HepG2 (cell line): Measurements from ENCODE around the gene CXXC5. TPM values are rescaled to one million over a fixed set of nuclear protein-coding genes. Genes with fewer than 3 reads are reported as not detected.

Experiments
- ATAC-seq: fragments of 200-7000 bp; cut with Tn5 transposase; 3 replicates; pipeline ENCODE4 v1.9.1; 2020; ENCODE audit warnings: mild to moderate bottlenecking, moderate library complexity
- BruUV-seq: library from RNA; stranded (reverse); fragments of 400-500 nt; replicated peaks from 2 replicates; lab custom pipeline; 2021; lab: Mats Ljungman, UMichigan
- CTCF ChIA-PET: fragments of 300-600 bp; formaldehyde crosslinking; extraction: SDS; loops from one replicate; lab custom pipeline; 2021; ENCODE audit warnings: low total read pairs, inconsistent platforms, low intra/inter-chr PET ratio; lab: Yijun Ruan, JAX
- POLR2A ChIA-PET: fragments of 350-600 bp; sonication (Branson Sonifier 250); formaldehyde crosslinking; loops from one replicate; lab custom pipeline; 2020; ENCODE audit warnings: antibody characterized with exemption, inconsistent platforms; lab: Yijun Ruan, JAX
- DNase-seq: peaks from one replicate; pipeline ENCODE4 v3.0.0-alpha.2; 2015; ENCODE audit warnings: low spot score
- FAIRE-seq: peaks from 3 replicates; lab custom pipeline; 2011; peaks lifted over from hg19 to GRCh38; lab: Jason Lieb, UNC
- H2AFZ ChIP-seq: one replicate; pipeline ENCODE4 v1.6.1; 2011; ENCODE audit warnings: low read length, inconsistent platforms
- H3K27ac ChIP-seq: fragments of 300-600 bp; 3 replicates; pipeline ENCODE4 v1.8.0; 2011; ENCODE audit warnings: mixed run types, mild to moderate bottlenecking, mixed read lengths, low read length, inconsistent platforms; ENCODE audit not compliant: insufficient read depth; ENCODE audit errors: extremely low read length
- H3K27me3 ChIP-seq, 2 experiments: fragments of 200-600 bp in 1 of 2; 2 replicates in 1 of 2; 3 replicates in 1 of 2; pipeline versions ENCODE4 v1.6.0 to v1.8.0; 2011; ENCODE audit warnings: low read length in 2 of 2, mild to moderate bottlenecking in 2 of 2, moderate library complexity in 2 of 2, inconsistent platforms in 1 of 2; ENCODE audit not compliant: insufficient read depth in 2 of 2, control insufficient read depth in 1 of 2
- H3K36me3 ChIP-seq, 2 experiments: fragments of 200-600 bp in 1 of 2; replicated peaks in 1 of 2; 2 replicates in 1 of 2; 3 replicates in 1 of 2; pipeline versions ENCODE4 v1.5.1 to v1.8.0; 2011; ENCODE audit warnings: low read length in 2 of 2, inconsistent platforms in 1 of 2; ENCODE audit not compliant: insufficient read depth in 2 of 2, control insufficient read depth in 1 of 2
- H3K4me1 ChIP-seq: 2 replicates; pipeline ENCODE4 v1.5.1; 2012; ENCODE audit warnings: low read length, inconsistent platforms; ENCODE audit not compliant: insufficient read depth
- H3K4me2 ChIP-seq: 2 replicates; pipeline ENCODE4 v1.6.0; 2011; ENCODE audit warnings: low read depth, low read length, inconsistent platforms
- H3K4me3 ChIP-seq, 3 experiments: fragments of 200-600 bp in 1 of 3; sonication (generic), shearing (Covaris generic) in 1 of 3; replicated peaks in 1 of 3; 2 replicates each; pipeline ENCODE4 v1.5.1; 2011 to 2016; ENCODE audit warnings: low read length in 3 of 3, inconsistent platforms in 2 of 3, low read depth in 2 of 3, mild to moderate bottlenecking in 2 of 3, control low read depth in 1 of 3, mixed read lengths in 1 of 3; ENCODE audit not compliant: insufficient read depth in 1 of 3
- H3K79me2 ChIP-seq: one replicate; pipeline ENCODE4 v1.6.1; 2011; ENCODE audit warnings: low read length, inconsistent platforms; ENCODE audit not compliant: insufficient read depth
- H3K9ac ChIP-seq: 2 replicates; pipeline ENCODE4 v1.6.0; 2011; ENCODE audit warnings: mild to moderate bottlenecking, low read depth, low read length, inconsistent platforms; ENCODE audit not compliant: insufficient read depth
- H3K9me3 ChIP-seq: 2 replicates; pipeline ENCODE4 v1.5.1; 2012; ENCODE audit warnings: mild to moderate bottlenecking, low read length
- H4K20me1 ChIP-seq: 2 replicates; pipeline ENCODE4 v1.6.0; 2011; ENCODE audit warnings: inconsistent platforms, mild to moderate bottlenecking, low read length, moderate library complexity; ENCODE audit not compliant: insufficient read depth
- GATA4 ChIP-seq: sonication (generic); IDR thresholded peaks from 2 replicates; pipeline ENCODE4 v1.6.1; 2016; ENCODE audit warnings: antibody characterized with exemption, low read depth, borderline replicate concordance
- GTF3A ChIP-seq: sonication (generic); formaldehyde crosslinking; conservative IDR thresholded peaks from 2 replicates; pipeline ENCODE4 v1.4.0; 2020; ENCODE audit warnings: mild to moderate bottlenecking, missing genetic modification reagents
- HDAC2 ChIP-seq: sonication (generic); formaldehyde crosslinking; IDR thresholded peaks from 2 replicates; pipeline ENCODE4 v1.4.0; 2020; ENCODE audit warnings: missing genetic modification reagents
- HNF4G ChIP-seq, 2 experiments: sonication (generic) in 1 of 2; formaldehyde crosslinking in 1 of 2; IDR thresholded peaks; 2 replicates each; pipeline versions ENCODE4 v1.4.0 to v1.6.1; 2011 to 2020; ENCODE audit warnings: borderline replicate concordance in 2 of 2, low read depth in 2 of 2, mild to moderate bottlenecking in 2 of 2, low read length in 1 of 2, missing genetic modification reagents in 1 of 2, moderate library complexity in 1 of 2
- HNRNPL ChIP-seq: fragments of 200-400 bp; formaldehyde crosslinking; IDR thresholded peaks from 2 replicates; pipeline ENCODE4 v1.6.1; 2017; ENCODE audit warnings: mild to moderate bottlenecking, low read depth, low read length
- STAG1 ChIP-seq: sonication (generic); formaldehyde crosslinking; IDR thresholded peaks from 2 replicates; pipeline ENCODE4 v1.4.0; 2020; ENCODE audit warnings: missing genetic modification reagents
- ZNF354B ChIP-seq: sonication (generic); formaldehyde crosslinking; IDR thresholded peaks from 2 replicates; pipeline ENCODE4 v1.8.0; 2022; ENCODE audit warnings: mild to moderate bottlenecking, missing genetic modification reagents
- WGBS: methylation state at CpG from one replicate; pipeline ENCODE4 v1.1.6; 2017; ENCODE audit warnings: low lambda C conversion rate; 5-methylcytosine and 5-hydroxymethylcytosine counted together
- in situ Hi-C: cut with HindIII; loops from 2 replicates; pipeline ENCODE4 v1.10.0; 2017; ENCODE audit warnings: low pct_unique_long_range_greater_than_20kb; ENCODE audit not compliant: extremely low pct_ligation_motif_present
- intact Hi-C: fragments of 100-400 bp; cut with micrococcal nuclease; formaldehyde crosslinking; loops from one replicate; pipeline ENCODE4 v1.10.0; 2022; ENCODE audit not compliant: unreplicated experiment
- polyA plus RNA-seq, 8 experiments: library from polyadenylated mRNA; depleted of rRNA in 3 of 8; stranded (reverse) in 7 of 8; unstranded in 1 of 8; fragments of >200 nt; fragmentation: Illumina TruSeq in 4 of 8; extraction: Trizol in 4 of 8; gene quantifications; 2 replicates each; pipeline versions ENCODE4 v1.2.1 to v1.2.3, GENCODE V29; 2011 to 2016; ENCODE audit warnings: low read depth in 4 of 8, missing spikeins in 1 of 8, mixed read lengths in 1 of 8; ENCODE audit not compliant: insufficient read depth in 1 of 8
- total RNA-seq, 5 experiments: library from RNA; depleted of rRNA; stranded (reverse); fragments of >200 nt; fragmentation: Illumina TruSeq; extraction: Trizol; gene quantifications; 2 replicates each; pipeline ENCODE4 v1.2.3, GENCODE V29; 2016; ENCODE audit warnings: low read depth in 1 of 5
- TF ChIP-seq, protein P1 (sequence below): sonication (generic); formaldehyde crosslinking; IDR thresholded peaks from 2 replicates; pipeline ENCODE4 v1.5.0; 2020; ENCODE audit warnings: mild to moderate bottlenecking, missing genetic modification reagents, moderate library complexity
- TF ChIP-seq, protein P2 (sequence below): sonication (generic); formaldehyde crosslinking; IDR thresholded peaks from 2 replicates; pipeline ENCODE4 v1.5.0; 2020; ENCODE audit warnings: mild to moderate bottlenecking, missing genetic modification reagents, borderline replicate concordance
- TF ChIP-seq, protein P3 (sequence below): sonication (generic); formaldehyde crosslinking; IDR thresholded peaks from 2 replicates; pipeline ENCODE4 v1.4.0; 2020; ENCODE audit warnings: missing genetic modification reagents

CXXC5 gene
- total and polyA plus RNA-seq, 2 of the 13 experiments (the other 11 are each of a cell fraction or from before 2014, with no cell fraction given), result 32.3 to 33.0 TPM

DNA sequence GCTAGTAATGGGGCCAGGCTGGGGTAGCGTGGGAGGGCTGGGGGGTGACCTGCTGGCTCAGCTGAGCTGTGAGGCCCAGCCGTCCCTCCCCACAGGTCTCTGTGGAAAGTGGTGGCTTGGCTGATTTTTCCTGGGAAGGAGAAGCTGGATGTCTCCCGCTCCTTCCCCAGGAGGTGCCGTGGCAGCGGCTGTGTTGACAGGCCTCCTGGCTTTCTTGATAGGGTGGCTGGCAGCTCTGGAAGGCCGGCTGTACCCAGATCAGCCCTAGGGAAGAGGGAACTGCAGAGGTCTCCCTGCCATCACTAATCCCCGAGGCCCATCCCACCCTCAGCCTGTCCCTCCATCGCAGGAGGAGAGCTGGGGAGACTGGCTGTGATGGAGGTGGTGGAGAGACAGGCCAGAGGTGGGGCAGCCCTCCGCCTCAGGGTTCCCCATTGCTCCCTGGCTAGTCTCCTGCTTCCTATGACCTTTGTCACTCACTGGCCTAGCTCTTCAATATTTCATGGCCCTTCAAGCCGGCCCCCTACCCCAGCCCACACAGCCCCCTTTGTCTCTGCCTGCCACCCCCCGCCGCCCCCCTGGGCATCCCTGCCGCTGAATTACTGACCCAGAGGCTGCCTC is 6.8 kb downstream of the CXXC5 start:
- Histone ChIP-seq H3K4me1 (peaks cover 86% of the 10 kb centered on the region), H3K4me3 (peak overlapping the region; percentile 21 to 60 (median 36); a peak in 5 of 6 replicates), H2AFZ (no peak overlapping the region), H3K27me3 (no peaks in the 10 kb centered on the region; a peak in 1 of 5 replicates), H3K27ac (peak overlapping the region; percentile 70), H3K79me2 (peaks cover 97% of the 10 kb centered on the region), H4K20me1 (peaks cover 80% of the 10 kb centered on the region), H3K36me3 (peaks cover 0 to 4% of the 10 kb centered on the region in 2 experiments; a peak in 3 of 5 replicates), H3K9me3 (no peaks in the 10 kb centered on the region), H3K4me2 (peak overlapping the region; percentile 80), H3K9ac (peak overlapping the region; percentile 27; the same call in 1 of the 2 replicates)
- FAIRE-seq (no peak), ATAC-seq (peak; percentile 49), DNase-seq (no peak)
- POLR2A ChIA-PET, result interaction anchor here (0.9 to 3.1 kb wide), 14 partner anchors 10 to 91 kb away, joined by 3 to 22 read pairs (median 6); no protein-coding TSS in a partner anchor
- WGBS, result 14% methylated on average over 6 of the region's 13 CpGs
- intact Hi-C loops (loop anchor here (1.0 to 5.0 kb wide), 2 partner anchors 15 to 92 kb away; no protein-coding TSS in a partner anchor), in situ Hi-C loops (no loop called here)
- no TSS peak for BruUV-seq
- 0 out of 2 replicates have a peak, but pooled peaks have one; percentile 10 for TF ChIP-seq HDAC2 (CRISPR knock-in tag)
- TF ChIP-seq HNF4G (IDR thresholded peaks at IDR 0.05; ENCODE audit: borderline replicate concordance, low read depth, low read length), result peak; percentile 37; the same call in 1 of the 2 replicates
- TF ChIP-seq HNF4G (CRISPR knock-in tag; IDR thresholded peaks at IDR 0.05; ENCODE audit: borderline replicate concordance, low read depth), result no peak
- 0 out of 2 replicates have a peak, but pooled peaks have one; percentile 48 for TF ChIP-seq HNRNPL
- no peak for TF ChIP-seq GATA4
- TF ChIP-seq, protein P1, sequence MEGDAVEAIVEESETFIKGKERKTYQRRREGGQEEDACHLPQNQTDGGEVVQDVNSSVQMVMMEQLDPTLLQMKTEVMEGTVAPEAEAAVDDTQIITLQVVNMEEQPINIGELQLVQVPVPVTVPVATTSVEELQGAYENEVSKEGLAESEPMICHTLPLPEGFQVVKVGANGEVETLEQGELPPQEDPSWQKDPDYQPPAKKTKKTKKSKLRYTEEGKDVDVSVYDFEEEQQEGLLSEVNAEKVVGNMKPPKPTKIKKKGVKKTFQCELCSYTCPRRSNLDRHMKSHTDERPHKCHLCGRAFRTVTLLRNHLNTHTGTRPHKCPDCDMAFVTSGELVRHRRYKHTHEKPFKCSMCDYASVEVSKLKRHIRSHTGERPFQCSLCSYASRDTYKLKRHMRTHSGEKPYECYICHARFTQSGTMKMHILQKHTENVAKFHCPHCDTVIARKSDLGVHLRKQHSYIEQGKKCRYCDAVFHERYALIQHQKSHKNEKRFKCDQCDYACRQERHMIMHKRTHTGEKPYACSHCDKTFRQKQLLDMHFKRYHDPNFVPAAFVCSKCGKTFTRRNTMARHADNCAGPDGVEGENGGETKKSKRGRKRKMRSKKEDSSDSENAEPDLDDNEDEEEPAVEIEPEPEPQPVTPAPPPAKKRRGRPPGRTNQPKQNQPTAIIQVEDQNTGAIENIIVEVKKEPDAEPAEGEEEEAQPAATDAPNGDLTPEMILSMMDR (CRISPR knock-in tag), result peak; percentile 43; the same call in 1 of the 2 replicates
- TF ChIP-seq, protein P2, sequence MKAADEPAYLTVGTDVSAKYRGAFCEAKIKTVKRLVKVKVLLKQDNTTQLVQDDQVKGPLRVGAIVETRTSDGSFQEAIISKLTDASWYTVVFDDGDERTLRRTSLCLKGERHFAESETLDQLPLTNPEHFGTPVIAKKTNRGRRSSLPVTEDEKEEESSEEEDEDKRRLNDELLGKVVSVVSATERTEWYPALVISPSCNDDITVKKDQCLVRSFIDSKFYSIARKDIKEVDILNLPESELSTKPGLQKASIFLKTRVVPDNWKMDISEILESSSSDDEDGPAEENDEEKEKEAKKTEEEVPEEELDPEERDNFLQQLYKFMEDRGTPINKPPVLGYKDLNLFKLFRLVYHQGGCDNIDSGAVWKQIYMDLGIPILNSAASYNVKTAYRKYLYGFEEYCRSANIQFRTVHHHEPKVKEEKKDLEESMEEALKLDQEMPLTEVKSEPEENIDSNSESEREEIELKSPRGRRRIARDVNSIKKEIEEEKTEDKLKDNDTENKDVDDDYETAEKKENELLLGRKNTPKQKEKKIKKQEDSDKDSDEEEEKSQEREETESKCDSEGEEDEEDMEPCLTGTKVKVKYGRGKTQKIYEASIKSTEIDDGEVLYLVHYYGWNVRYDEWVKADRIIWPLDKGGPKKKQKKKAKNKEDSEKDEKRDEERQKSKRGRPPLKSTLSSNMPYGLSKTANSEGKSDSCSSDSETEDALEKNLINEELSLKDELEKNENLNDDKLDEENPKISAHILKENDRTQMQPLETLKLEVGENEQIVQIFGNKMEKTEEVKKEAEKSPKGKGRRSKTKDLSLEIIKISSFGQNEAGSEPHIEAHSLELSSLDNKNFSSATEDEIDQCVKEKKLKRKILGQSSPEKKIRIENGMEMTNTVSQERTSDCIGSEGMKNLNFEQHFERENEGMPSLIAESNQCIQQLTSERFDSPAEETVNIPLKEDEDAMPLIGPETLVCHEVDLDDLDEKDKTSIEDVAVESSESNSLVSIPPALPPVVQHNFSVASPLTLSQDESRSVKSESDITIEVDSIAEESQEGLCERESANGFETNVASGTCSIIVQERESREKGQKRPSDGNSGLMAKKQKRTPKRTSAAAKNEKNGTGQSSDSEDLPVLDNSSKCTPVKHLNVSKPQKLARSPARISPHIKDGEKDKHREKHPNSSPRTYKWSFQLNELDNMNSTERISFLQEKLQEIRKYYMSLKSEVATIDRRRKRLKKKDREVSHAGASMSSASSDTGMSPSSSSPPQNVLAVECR (CRISPR knock-in tag), result peak; percentile 9; the same call in 1 of the 2 replicates
- TF ChIP-seq GTF3A (CRISPR knock-in tag), result no peak
- 0 out of 2 replicates have a peak, but pooled peaks have one; percentile 7 for TF ChIP-seq STAG1 (CRISPR knock-in tag)
- no peak for TF ChIP-seq ZNF354B (CRISPR knock-in tag)
- TF ChIP-seq, protein P3, sequence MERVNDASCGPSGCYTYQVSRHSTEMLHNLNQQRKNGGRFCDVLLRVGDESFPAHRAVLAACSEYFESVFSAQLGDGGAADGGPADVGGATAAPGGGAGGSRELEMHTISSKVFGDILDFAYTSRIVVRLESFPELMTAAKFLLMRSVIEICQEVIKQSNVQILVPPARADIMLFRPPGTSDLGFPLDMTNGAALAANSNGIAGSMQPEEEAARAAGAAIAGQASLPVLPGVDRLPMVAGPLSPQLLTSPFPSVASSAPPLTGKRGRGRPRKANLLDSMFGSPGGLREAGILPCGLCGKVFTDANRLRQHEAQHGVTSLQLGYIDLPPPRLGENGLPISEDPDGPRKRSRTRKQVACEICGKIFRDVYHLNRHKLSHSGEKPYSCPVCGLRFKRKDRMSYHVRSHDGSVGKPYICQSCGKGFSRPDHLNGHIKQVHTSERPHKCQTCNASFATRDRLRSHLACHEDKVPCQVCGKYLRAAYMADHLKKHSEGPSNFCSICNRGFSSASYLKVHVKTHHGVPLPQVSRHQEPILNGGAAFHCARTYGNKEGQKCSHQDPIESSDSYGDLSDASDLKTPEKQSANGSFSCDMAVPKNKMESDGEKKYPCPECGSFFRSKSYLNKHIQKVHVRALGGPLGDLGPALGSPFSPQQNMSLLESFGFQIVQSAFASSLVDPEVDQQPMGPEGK, result peak; percentile 76; the same call in 1 of the 2 replicates
- CTCF ChIA-PET, result no interaction called here
